Activated effector memory CD4-positive, alpha-beta T cell treated with Interleukin-2 at 50 U/mL for 16 hours (primary cell): ENCODE measurements around the gene HS6ST3.

ENCODE experiments used
- DNase-seq: peaks from one replicate; pipeline ENCODE4 v3.0.0-alpha.2; 2020

The HS6ST3 gene

GRCh38 chr13:96677029-96677428 lies 587.1 kb downstream of the HS6ST3 start:
- DNase-seq, result no peak

- no peak for DNase-seq
Observed at GRCh38 chr13:96678801-96679200, 588.9 kb downstream of the HS6ST3 start.

GRCh38 chr13:96680898-96681297 lies 591.0 kb downstream of the HS6ST3 start:
- DNase-seq, result no peak

GRCh38 chr13:96681766-96682165 lies 591.9 kb downstream of the HS6ST3 start:
- DNase-seq, result no peak

GRCh38 chr13:96684469-96684868 lies 594.6 kb downstream of the HS6ST3 start:
- no peak for DNase-seq

- no peak for DNase-seq
Observed at GRCh38 chr13:96684907-96685306, 595.0 kb downstream of the HS6ST3 start.

GRCh38 chr13:96686286-96686685 lies 596.4 kb downstream of the HS6ST3 start:
- DNase-seq, result no peak

- no peak for DNase-seq
Observed at GRCh38 chr13:96687191-96687590, 597.3 kb downstream of the HS6ST3 start.

- no peak for DNase-seq
Observed at GRCh38 chr13:96690998-96691397, 601.1 kb downstream of the HS6ST3 start.

GRCh38 chr13:96696389-96696900 lies 606.5 kb downstream of the HS6ST3 start:
- no peak for DNase-seq

GRCh38 chr13:96700657-96701056 lies 610.8 kb downstream of the HS6ST3 start:
- no peak for DNase-seq

- DNase-seq, result no peak
Observed at GRCh38 chr13:96707146-96707545, 617.2 kb downstream of the HS6ST3 start.

GRCh38 chr13:96710166-96710862 lies 620.4 kb downstream of the HS6ST3 start:
- DNase-seq, result no peak

- no peak for DNase-seq
Observed at GRCh38 chr13:96720446-96720845, 630.5 kb downstream of the HS6ST3 start.

GRCh38 chr13:96726651-96727050 lies 636.7 kb downstream of the HS6ST3 start:
- no peak for DNase-seq

- no peak for DNase-seq
Observed at GRCh38 chr13:96728463-96728862, 638.6 kb downstream of the HS6ST3 start.

- no peak for DNase-seq
Observed at GRCh38 chr13:96730676-96731075, 640.8 kb downstream of the HS6ST3 start.

- no peak for DNase-seq
Observed at GRCh38 chr13:96734499-96734898, 644.6 kb downstream of the HS6ST3 start.

- DNase-seq, result no peak
Observed at GRCh38 chr13:96741779-96742178, 651.9 kb downstream of the HS6ST3 start.

GRCh38 chr13:96743296-96744089 lies 653.6 kb downstream of the HS6ST3 start:
- DNase-seq, result no peak

GRCh38 chr13:96744367-96745331 lies 654.7 kb downstream of the HS6ST3 start:
- no peak for DNase-seq

GRCh38 chr13:96746886-96747285 lies 657.0 kb downstream of the HS6ST3 start:
- no peak for DNase-seq

GRCh38 chr13:96749825-96750224 lies 659.9 kb downstream of the HS6ST3 start:
- no peak for DNase-seq
